GM23338 (cell line): ENCODE results near the gene LRRN4.

Experiments used
- EZH2 ChIP-seq: fragments of 200-600 bp; sonication (generic); IDR thresholded peaks from one replicate; pipeline ENCODE4 v1.8.0; 2017; ENCODE audit warnings: antibody characterized with exemption, mild to moderate bottlenecking, low read depth; ENCODE audit not compliant: unreplicated experiment
- EZH2phosphoT487 ChIP-seq: fragments of 200-600 bp; sonication (generic); IDR thresholded peaks from one replicate; pipeline ENCODE4 v1.8.1; 2018; ENCODE audit warnings: antibody characterized with exemption; ENCODE audit not compliant: unreplicated experiment
- ZNF114 ChIP-seq: fragments of 250-450 bp; sonication (Bioruptor Pico); IDR thresholded peaks from 2 replicates; pipeline ENCODE4 v1.5.0; 2020; ENCODE audit warnings: mild to moderate bottlenecking, moderate library complexity
- TF ChIP-seq, protein P1 (sequence below), 2 experiments: fragments of 200-600 bp in 1 of 2; sonication (generic) in 1 of 2; conservative IDR thresholded peaks; 2 replicates each; pipeline versions ENCODE4 v1.5.1 to v1.6.1; 2016 to 2017; ENCODE audit warnings: antibody characterized with exemption in 2 of 2, low read depth in 2 of 2, mild to moderate bottlenecking in 2 of 2, moderate library complexity in 1 of 2
- TF ChIP-seq, protein P2 (sequence below): fragments of 250-450 bp; sonication (Bioruptor Pico); IDR thresholded peaks from 2 replicates; pipeline ENCODE4 v1.5.0; 2020; ENCODE audit warnings: mild to moderate bottlenecking, moderate library complexity

DNA sequence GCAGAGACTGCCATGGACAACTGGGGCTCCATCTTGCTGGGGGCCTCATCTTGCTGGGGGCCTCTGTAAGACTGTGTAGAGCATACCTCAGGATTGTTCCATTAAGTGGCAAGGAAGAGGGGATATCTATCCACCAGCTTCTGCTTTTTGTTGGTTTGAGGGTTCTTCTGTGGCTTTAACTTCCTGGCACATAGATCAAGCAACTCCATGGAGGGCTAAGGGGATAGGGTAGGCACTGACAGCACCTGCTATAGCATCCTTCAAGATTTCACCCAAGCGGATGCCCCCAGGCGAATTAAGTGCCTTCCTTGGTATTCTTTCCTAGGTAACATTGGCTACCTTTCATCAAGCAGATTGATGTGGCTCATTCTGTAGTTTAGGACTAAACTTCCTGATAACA, 3.8 kb upstream of the LRRN4 start:
- TF ChIP-seq, protein P1, sequence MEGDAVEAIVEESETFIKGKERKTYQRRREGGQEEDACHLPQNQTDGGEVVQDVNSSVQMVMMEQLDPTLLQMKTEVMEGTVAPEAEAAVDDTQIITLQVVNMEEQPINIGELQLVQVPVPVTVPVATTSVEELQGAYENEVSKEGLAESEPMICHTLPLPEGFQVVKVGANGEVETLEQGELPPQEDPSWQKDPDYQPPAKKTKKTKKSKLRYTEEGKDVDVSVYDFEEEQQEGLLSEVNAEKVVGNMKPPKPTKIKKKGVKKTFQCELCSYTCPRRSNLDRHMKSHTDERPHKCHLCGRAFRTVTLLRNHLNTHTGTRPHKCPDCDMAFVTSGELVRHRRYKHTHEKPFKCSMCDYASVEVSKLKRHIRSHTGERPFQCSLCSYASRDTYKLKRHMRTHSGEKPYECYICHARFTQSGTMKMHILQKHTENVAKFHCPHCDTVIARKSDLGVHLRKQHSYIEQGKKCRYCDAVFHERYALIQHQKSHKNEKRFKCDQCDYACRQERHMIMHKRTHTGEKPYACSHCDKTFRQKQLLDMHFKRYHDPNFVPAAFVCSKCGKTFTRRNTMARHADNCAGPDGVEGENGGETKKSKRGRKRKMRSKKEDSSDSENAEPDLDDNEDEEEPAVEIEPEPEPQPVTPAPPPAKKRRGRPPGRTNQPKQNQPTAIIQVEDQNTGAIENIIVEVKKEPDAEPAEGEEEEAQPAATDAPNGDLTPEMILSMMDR (conservative IDR thresholded peaks at IDR 0.05; ENCODE audit: low read depth in 2 of 2): no peak
- TF ChIP-seq ZNF114 (no peak), EZH2phosphoT487 (no peak), EZH2 (no peak)
- TF ChIP-seq, protein P2, sequence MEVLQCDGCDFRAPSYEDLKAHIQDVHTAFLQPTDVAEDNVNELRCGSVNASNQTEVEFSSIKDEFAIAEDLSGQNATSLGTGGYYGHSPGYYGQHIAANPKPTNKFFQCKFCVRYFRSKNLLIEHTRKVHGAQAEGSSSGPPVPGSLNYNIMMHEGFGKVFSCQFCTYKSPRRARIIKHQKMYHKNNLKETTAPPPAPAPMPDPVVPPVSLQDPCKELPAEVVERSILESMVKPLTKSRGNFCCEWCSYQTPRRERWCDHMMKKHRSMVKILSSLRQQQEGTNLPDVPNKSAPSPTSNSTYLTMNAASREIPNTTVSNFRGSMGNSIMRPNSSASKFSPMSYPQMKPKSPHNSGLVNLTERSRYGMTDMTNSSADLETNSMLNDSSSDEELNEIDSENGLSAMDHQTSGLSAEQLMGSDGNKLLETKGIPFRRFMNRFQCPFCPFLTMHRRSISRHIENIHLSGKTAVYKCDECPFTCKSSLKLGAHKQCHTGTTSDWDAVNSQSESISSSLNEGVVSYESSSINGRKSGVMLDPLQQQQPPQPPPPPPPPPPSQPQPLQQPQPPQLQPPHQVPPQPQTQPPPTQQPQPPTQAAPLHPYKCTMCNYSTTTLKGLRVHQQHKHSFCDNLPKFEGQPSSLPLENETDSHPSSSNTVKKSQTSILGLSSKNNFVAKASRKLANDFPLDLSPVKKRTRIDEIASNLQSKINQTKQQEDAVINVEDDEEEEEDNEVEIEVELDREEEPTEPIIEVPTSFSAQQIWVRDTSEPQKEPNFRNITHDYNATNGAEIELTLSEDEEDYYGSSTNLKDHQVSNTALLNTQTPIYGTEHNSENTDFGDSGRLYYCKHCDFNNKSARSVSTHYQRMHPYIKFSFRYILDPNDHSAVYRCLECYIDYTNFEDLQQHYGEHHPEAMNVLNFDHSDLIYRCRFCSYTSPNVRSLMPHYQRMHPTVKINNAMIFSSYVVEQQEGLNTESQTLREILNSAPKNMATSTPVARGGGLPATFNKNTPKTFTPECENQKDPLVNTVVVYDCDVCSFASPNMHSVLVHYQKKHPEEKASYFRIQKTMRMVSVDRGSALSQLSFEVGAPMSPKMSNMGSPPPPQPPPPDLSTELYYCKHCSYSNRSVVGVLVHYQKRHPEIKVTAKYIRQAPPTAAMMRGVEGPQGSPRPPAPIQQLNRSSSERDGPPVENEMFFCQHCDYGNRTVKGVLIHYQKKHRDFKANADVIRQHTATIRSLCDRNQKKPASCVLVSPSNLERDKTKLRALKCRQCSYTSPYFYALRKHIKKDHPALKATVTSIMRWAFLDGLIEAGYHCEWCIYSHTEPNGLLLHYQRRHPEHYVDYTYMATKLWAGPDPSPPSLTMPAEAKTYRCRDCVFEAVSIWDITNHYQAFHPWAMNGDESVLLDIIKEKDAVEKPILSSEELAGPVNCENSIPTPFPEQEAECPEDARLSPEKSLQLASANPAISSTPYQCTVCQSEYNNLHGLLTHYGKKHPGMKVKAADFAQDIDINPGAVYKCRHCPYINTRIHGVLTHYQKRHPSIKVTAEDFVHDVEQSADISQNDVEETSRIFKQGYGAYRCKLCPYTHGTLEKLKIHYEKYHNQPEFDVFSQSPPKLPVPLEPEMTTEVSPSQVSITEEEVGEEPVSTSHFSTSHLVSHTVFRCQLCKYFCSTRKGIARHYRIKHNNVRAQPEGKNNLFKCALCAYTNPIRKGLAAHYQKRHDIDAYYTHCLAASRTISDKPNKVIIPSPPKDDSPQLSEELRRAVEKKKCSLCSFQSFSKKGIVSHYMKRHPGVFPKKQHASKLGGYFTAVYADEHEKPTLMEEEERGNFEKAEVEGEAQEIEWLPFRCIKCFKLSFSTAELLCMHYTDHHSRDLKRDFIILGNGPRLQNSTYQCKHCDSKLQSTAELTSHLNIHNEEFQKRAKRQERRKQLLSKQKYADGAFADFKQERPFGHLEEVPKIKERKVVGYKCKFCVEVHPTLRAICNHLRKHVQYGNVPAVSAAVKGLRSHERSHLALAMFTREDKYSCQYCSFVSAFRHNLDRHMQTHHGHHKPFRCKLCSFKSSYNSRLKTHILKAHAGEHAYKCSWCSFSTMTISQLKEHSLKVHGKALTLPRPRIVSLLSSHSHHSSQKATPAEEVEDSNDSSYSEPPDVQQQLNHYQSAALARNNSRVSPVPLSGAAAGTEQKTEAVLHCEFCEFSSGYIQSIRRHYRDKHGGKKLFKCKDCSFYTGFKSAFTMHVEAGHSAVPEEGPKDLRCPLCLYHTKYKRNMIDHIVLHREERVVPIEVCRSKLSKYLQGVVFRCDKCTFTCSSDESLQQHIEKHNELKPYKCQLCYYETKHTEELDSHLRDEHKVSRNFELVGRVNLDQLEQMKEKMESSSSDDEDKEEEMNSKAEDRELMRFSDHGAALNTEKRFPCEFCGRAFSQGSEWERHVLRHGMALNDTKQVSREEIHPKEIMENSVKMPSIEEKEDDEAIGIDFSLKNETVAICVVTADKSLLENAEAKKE (CRISPR knock-in tag): no peak
